ENCODE measurements around the gene LAMP2. TPM values are rescaled to one million over a fixed set of nuclear protein-coding genes. Genes with fewer than 3 reads are reported as not detected.

Gene LAMP2
- total and polyA plus RNA-seq, 9 of the 15 experiments (the other 6 are each of a cell fraction or from before 2014, with no cell fraction given) = 22.3 to 77.7 (median 48.6) TPM

GRCh38 chrX:120485638-120486520 is 16.8 kb upstream of the LAMP2 start (continued):
- TF ChIP-seq, protein P1, sequence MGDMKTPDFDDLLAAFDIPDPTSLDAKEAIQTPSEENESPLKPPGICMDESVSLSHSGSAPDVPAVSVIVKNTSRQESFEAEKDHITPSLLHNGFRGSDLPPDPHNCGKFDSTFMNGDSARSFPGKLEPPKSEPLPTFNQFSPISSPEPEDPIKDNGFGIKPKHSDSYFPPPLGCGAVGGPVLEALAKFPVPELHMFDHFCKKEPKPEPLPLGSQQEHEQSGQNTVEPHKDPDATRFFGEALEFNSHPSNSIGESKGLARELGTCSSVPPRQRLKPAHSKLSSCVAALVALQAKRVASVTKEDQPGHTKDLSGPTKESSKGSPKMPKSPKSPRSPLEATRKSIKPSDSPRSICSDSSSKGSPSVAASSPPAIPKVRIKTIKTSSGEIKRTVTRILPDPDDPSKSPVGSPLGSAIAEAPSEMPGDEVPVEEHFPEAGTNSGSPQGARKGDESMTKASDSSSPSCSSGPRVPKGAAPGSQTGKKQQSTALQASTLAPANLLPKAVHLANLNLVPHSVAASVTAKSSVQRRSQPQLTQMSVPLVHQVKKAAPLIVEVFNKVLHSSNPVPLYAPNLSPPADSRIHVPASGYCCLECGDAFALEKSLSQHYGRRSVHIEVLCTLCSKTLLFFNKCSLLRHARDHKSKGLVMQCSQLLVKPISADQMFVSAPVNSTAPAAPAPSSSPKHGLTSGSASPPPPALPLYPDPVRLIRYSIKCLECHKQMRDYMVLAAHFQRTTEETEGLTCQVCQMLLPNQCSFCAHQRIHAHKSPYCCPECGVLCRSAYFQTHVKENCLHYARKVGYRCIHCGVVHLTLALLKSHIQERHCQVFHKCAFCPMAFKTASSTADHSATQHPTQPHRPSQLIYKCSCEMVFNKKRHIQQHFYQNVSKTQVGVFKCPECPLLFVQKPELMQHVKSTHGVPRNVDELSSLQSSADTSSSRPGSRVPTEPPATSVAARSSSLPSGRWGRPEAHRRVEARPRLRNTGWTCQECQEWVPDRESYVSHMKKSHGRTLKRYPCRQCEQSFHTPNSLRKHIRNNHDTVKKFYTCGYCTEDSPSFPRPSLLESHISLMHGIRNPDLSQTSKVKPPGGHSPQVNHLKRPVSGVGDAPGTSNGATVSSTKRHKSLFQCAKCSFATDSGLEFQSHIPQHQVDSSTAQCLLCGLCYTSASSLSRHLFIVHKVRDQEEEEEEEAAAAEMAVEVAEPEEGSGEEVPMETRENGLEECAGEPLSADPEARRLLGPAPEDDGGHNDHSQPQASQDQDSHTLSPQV (IDR thresholded peaks at IDR 0.05) = peak; percentile 91
- TF ChIP-seq, protein P2, sequence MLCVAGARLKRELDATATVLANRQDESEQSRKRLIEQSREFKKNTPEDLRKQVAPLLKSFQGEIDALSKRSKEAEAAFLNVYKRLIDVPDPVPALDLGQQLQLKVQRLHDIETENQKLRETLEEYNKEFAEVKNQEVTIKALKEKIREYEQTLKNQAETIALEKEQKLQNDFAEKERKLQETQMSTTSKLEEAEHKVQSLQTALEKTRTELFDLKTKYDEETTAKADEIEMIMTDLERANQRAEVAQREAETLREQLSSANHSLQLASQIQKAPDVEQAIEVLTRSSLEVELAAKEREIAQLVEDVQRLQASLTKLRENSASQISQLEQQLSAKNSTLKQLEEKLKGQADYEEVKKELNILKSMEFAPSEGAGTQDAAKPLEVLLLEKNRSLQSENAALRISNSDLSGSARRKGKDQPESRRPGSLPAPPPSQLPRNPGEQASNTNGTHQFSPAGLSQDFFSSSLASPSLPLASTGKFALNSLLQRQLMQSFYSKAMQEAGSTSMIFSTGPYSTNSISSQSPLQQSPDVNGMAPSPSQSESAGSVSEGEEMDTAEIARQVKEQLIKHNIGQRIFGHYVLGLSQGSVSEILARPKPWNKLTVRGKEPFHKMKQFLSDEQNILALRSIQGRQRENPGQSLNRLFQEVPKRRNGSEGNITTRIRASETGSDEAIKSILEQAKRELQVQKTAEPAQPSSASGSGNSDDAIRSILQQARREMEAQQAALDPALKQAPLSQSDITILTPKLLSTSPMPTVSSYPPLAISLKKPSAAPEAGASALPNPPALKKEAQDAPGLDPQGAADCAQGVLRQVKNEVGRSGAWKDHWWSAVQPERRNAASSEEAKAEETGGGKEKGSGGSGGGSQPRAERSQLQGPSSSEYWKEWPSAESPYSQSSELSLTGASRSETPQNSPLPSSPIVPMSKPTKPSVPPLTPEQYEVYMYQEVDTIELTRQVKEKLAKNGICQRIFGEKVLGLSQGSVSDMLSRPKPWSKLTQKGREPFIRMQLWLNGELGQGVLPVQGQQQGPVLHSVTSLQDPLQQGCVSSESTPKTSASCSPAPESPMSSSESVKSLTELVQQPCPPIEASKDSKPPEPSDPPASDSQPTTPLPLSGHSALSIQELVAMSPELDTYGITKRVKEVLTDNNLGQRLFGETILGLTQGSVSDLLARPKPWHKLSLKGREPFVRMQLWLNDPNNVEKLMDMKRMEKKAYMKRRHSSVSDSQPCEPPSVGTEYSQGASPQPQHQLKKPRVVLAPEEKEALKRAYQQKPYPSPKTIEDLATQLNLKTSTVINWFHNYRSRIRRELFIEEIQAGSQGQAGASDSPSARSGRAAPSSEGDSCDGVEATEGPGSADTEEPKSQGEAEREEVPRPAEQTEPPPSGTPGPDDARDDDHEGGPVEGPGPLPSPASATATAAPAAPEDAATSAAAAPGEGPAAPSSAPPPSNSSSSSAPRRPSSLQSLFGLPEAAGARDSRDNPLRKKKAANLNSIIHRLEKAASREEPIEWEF (CRISPR knock-in tag; IDR thresholded peaks at IDR 0.05) = peak; percentile 6; the same call in 1 of the 2 replicates
- TF ChIP-seq, protein P3, sequence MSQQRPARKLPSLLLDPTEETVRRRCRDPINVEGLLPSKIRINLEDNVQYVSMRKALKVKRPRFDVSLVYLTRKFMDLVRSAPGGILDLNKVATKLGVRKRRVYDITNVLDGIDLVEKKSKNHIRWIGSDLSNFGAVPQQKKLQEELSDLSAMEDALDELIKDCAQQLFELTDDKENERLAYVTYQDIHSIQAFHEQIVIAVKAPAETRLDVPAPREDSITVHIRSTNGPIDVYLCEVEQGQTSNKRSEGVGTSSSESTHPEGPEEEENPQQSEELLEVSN (IDR thresholded peaks at IDR 0.05; ENCODE audit: borderline replicate concordance in 1 of 2, extremely low read depth in 1 of 2, insufficient read depth in 1 of 2, insufficient read length in 1 of 2, low read depth in 1 of 2, low read length in 1 of 2, poor library complexity in 1 of 2, severe bottlenecking in 1 of 2) = peak; percentile 94
- 0 out of 2 replicates have a peak, but pooled peaks have one; percentile 62 for TF ChIP-seq ZNF584 (CRISPR knock-in tag; IDR thresholded peaks at IDR 0.05; ENCODE audit: low read depth)
- TF ChIP-seq NRF1 (conservative IDR thresholded peaks at IDR 0.05 in 1 of 2, IDR thresholded peaks at IDR 0.05 in 1 of 2) = peak; percentile 22 to 51; a peak in 1 of 4 replicates
- 0 out of 2 replicates have a peak, but pooled peaks have one; percentile 4 for TF ChIP-seq ZHX1 (conservative IDR thresholded peaks at IDR 0.05; ENCODE audit: low read length)
- peak; percentile 39 to 51 for TF ChIP-seq RAD21 (CRISPR knock-in tag; conservative IDR thresholded peaks at IDR 0.05 in 1 of 2, IDR thresholded peaks at IDR 0.05 in 1 of 2)
- TF ChIP-seq MEF2A (IDR thresholded peaks at IDR 0.05; ENCODE audit: control insufficient read depth, low read depth, low read length) = 0 out of 2 replicates have a peak, but pooled peaks have one; percentile 43
- 0 out of 2 replicates have a peak, but pooled peaks have one; percentile 24 for TF ChIP-seq SMARCA4 (IDR thresholded peaks at IDR 0.05)
- TF ChIP-seq, protein P4, sequence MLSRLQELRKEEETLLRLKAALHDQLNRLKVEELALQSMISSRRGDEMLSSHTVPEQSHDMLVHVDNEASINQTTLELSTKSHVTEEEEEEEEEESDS (CRISPR knock-in tag; IDR thresholded peaks at IDR 0.05) = no peak

All from K562 (cell line).